Stimulated activated CD8-positive, alpha-beta memory T cell treated with anti-CD3 and anti-CD28 coated beads, Interleukin-2, amount 100 ng/mL, for 48 hours (primary cell): ENCODE results near the gene MYBPC3.
"Not testable (repeated sequence)": the region's sequence is repeated elsewhere in the genome, so short reads cannot be mapped to it uniquely, and the experiment has no call there.

Source experiments
- DNase-seq, 2 donors: peaks; one replicate each; pipeline ENCODE4 v3.0.0-alpha.2; 2020; ENCODE audit warnings: low read depth in 2 of 2

Gene MYBPC3

DNA sequence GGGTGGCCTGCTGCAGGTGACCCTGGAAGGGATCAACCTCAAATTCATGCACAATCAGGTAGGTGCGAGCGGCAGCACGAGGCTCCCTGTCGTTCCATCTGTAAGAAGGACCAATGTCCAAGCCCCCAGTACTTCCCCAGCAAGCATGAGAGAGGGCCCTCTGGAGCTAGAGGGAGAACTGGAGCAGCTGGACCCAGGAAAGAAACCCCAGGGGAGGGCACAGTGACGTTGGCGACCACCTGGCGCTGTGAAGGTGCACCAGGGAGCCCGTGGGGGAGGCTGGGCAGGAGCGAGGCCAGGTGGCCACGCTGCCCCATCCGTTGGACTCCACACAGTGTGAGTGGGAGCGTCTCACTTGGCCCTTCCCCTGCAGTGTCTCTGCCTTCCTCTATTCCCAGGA is 28.0 kb downstream of the MYBPC3 start:
- DNase-seq = no peak

DNA sequence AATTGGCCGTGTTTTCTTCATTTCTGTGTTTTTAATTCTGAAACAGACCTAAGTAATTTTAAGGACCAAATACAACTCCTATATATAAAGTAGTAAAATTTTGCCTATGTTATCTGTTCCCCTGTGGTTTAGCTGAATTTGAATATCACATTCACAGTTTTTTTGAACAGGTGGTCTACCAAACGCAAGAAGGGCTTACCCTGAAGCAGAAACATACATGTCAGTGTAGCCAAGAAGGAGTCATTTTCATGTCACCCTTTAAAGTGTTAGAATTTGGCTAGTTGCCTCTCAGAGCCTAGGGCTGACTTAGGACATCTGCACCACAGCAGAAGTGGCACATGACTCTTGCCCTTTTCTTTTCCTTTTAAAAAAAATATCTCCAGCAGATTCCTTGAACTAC is 34.3 kb downstream of the MYBPC3 start:
- no peak for DNase-seq

DNA sequence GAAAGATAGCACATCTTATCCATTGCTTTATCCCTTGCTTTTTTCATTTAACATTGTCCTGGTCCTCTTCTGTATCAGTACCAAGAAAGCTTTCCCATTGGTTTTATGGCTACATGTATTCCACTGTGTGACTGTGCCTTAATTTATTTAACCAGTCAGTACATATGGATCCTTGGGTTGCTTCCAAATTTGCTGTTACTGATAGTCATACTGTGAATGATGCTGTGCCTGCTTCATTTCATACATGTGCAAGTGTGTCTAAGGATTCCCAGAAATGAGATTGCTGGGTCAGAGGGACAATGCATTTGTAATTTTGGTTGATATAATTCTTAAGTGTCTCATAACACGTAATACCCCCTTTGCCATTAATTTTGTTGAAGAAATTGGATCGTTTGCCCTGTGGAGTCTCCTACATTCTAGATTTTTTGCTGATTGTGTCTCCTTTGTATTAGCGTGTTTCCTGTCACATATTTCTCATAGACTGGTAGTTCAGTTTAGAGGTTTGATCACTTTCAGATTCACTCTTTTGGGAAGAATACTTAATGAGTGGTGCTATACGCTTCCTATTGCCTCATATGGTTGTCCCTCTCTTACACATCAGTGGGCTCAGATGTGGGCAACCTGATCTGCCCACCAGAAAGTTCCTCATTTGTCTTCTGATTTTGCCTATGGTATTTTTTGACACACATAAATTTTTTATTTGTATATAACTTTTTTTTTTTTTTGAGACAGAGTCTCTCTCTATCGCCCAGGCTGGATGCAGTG is 35.3 kb downstream of the MYBPC3 start:
- DNase-seq = no peak

GRCh38 chr11:47316501-47316900 is 36.0 kb downstream of the MYBPC3 start:
- DNase-seq = not testable (repeated sequence)

DNA sequence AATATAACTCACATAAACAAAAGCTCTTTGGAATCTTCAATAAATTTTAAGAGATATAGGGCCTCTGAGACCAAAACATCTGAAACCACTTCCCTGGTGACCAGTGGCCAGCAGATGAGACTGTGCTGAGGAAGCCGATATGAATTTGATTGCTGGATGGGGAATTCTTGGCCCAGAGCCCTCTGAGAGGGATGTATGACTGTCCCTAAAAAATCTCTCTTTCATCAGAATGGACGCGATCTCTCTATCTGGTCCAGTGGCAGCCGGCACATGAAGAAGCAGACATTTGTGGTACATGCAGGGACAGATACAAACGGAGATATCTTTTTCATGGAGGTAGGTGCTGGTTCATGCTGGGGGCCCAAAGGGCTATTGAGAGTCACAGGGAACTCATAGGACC is 37.5 kb downstream of the MYBPC3 start:
- DNase-seq = no peak

DNA sequence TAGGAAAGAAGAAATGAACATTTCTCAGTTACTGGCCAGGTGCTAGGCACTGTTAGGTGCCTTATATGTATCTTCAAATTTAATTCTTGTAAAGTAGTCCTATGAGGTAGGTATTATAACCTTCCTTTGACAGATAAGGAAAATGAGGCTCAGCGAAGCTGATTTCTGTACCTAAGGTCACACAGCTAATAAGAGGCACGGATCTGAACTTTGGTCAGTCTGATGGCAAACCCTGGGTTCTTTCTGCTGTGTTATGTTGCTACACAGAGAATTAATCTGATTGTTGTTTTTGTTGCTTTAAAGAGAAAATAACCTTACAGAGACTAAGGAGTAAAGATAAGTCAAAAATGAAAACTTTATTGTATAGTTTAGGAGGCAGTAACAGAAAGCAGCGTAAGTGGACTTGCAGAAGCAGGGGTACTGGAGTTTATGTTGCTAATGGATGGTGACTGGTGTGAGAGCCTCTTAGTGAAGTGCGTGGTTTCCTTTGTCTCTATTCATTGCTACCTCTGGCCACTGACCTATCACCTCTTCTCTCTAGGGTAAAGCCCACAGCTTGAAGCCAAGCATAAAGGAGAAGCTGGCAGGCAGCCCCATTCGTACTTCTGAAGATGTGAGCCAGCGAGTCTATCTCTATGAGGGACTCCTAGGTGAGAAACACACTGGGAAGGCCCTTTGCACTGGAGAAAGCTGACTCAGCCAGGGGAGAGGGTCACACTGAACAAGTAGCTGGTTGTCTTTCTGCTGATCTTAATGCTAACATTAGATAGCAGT is 44.3 kb downstream of the MYBPC3 start:
- no peak for DNase-seq

GRCh38 chr11:47306484-47306844 is 46.0 kb downstream of the MYBPC3 start:
- no peak for DNase-seq

DNA sequence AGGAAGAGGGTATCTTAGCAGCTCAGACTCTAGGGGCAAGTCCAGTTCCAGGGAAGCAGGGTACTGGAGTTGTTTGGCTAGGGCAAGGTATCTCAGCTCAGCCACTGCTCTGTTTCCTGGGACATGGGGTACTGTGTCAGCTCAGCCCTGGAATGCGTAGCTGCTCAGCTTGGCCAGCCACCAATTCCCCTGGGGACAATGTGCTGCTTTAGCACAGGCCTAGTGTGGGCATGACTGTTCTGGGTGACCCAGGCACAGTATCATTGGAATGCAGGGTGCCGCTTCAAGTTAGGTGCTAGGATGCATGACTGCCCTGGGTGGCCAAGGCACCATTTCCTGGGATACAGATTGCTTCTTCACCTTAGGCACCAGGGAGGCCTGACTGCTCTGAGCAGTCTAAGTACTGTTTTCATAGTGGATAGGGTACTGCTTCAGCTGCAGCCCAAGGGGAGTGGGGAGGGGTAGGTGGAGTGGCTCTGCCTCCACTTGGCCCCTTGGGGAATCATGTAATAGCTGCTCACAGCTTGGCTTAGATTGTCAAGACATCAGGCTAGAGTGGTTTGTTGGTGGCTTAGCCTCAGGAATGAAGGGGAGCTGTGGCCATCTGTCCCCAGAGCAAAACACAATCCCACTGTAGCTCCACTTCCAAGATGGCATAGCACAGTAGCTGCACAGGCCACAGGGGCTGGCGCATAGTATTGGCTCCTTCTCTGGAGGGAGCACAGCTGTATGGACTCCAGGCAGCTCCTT is 46.6 kb downstream of the MYBPC3 start:
- no peak for DNase-seq

DNA sequence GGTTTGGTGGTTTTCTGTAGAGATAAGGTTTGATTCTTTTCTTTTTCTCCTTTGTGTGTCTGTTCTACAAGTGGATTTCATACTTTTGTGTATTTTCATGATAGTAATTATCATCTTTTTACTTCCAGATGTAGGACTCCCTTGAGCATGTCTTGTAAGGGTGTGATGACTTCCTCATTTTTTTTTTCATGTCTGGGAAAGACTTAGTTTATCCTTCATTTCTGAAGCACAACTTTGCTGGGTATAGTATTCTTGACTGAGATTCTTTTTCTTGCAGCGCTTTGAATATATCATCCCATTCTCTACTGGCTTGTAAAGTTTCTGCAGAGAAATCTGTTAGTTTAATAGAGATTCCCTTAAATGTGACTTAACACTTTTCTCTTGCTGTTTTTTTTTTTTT is 49.6 kb downstream of the MYBPC3 start:
- no peak for DNase-seq

GRCh38 chr11:47299078-47299477 is 53.4 kb downstream of the MYBPC3 start:
- DNase-seq = no peak

GRCh38 chr11:47296045-47296444 is 56.5 kb downstream of the MYBPC3 start:
- DNase-seq = no peak

DNA sequence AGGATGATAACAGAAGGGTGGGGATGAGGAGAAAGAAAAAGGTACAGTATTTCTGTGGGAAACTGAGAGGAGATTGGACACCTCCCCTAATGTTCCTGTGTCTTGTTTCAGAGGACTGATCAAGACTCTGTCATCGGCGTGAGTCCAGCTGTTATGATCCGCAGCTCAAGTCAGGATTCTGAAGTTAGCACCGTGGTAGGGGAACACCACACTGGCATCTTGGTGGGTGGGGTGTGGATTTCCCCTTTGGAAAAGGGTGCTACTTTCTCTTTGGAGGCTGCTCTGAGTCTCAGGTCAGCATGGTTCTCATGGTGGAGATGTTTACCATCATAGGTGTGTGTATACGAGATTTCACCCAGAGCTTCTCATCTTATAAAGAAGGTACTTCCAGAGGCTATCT is 57.1 kb downstream of the MYBPC3 start:
- no peak for DNase-seq

- no peak for DNase-seq
These were observed 62.6 kb downstream of the MYBPC3 start for GRCh38 chr11:47289856-47290255.

DNA sequence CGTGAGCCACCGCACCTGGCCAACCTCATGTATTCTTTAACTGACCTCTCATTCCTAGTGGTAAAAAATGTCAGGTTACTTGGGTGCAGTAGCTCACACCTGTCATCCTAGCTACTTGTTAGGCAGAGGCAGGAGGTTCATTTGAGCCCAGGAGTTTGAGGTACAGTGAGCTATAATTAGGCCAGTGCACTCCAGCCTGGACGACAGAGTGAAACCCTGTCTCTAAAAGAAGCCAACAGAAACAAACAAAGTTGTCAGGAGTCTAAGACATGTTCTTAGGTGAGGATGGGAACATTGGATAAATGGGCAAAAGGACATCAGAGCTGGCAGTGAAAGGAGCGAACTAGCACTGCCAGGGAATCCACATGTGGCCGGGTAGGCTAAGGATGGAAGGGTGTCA is 64.4 kb downstream of the MYBPC3 start:
- DNase-seq = no peak

GRCh38 chr11:47285969-47286770 is 66.3 kb downstream of the MYBPC3 start:
- DNase-seq = no peak

DNA sequence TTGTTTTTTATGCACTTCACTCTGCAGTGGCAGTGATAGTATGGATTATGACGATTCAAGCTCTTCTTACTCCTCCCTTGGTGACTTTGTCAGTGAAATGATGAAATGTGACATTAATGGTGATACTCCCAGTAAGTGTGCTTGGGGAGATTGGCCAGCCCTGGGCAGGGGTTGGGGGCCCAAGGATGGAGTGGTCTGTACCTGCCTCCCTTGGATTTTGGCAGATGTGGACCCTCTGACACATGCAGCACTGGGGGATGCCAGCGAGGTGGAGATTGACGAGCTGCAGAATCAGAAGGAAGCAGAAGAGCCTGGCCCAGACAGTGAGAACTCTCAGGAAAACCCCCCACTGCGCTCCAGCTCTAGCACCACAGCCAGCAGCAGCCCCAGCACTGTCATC is 68.4 kb downstream of the MYBPC3 start:
- no peak for DNase-seq

- no peak for DNase-seq
These were observed 70.0 kb downstream of the MYBPC3 start for GRCh38 chr11:47282462-47282861.
